Measurements from ENCODE around the gene ITGB5.

ITGB5 gene

GRCh38 chr3:124867511-124867910, 19.7 kb downstream of the ITGB5 start:
- TF ChIP-seq, protein P1, sequence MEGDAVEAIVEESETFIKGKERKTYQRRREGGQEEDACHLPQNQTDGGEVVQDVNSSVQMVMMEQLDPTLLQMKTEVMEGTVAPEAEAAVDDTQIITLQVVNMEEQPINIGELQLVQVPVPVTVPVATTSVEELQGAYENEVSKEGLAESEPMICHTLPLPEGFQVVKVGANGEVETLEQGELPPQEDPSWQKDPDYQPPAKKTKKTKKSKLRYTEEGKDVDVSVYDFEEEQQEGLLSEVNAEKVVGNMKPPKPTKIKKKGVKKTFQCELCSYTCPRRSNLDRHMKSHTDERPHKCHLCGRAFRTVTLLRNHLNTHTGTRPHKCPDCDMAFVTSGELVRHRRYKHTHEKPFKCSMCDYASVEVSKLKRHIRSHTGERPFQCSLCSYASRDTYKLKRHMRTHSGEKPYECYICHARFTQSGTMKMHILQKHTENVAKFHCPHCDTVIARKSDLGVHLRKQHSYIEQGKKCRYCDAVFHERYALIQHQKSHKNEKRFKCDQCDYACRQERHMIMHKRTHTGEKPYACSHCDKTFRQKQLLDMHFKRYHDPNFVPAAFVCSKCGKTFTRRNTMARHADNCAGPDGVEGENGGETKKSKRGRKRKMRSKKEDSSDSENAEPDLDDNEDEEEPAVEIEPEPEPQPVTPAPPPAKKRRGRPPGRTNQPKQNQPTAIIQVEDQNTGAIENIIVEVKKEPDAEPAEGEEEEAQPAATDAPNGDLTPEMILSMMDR (IDR thresholded peaks at IDR 0.05; ENCODE audit: poor library complexity, severe bottlenecking): no peak
- DNase-seq (ENCODE audit: low spot score) (no peak), ATAC-seq (ENCODE audit: low read depth) (no peak)
- Histone ChIP-seq H3K9me3 (ENCODE audit: severe bottlenecking) (no peaks in the 10 kb centered on the region), H3K27ac (ENCODE audit: poor library complexity, severe bottlenecking) (no peak overlapping the region), H3K4me1 (ENCODE audit: insufficient read depth, poor library complexity, severe bottlenecking) (no peaks in the 10 kb centered on the region), H3K27me3 (ENCODE audit: insufficient read depth, poor library complexity, severe bottlenecking) (no peaks in the 10 kb centered on the region), H3K4me3 (ENCODE audit: severe bottlenecking) (no peak overlapping the region), H3K36me3 (ENCODE audit: low read depth) (peaks cover 7% of the 10 kb centered on the region)

GRCh38 chr3:124862006-124862405, 25.2 kb downstream of the ITGB5 start:
- no peaks in the 10 kb centered on the region for H3K9me3 ChIP-seq (ENCODE audit: severe bottlenecking)
- ATAC-seq (ENCODE audit: low read depth): no peak
- TF ChIP-seq, protein P1 (IDR thresholded peaks at IDR 0.05; ENCODE audit: poor library complexity, severe bottlenecking): no peak
- H3K27ac ChIP-seq (ENCODE audit: poor library complexity, severe bottlenecking): peak overlapping the region; percentile 65
- H3K27me3 ChIP-seq (ENCODE audit: insufficient read depth, poor library complexity, severe bottlenecking): no peaks in the 10 kb centered on the region
- H3K4me1 ChIP-seq (ENCODE audit: insufficient read depth, poor library complexity, severe bottlenecking): peaks cover 24% of the 10 kb centered on the region
- H3K4me3 ChIP-seq (ENCODE audit: severe bottlenecking): no peak overlapping the region
- H3K36me3 ChIP-seq (ENCODE audit: low read depth): peaks cover 20% of the 10 kb centered on the region
- DNase-seq (ENCODE audit: low spot score): no peak

GRCh38 chr3:124861041-124861440, 26.1 kb downstream of the ITGB5 start:
- DNase-seq (ENCODE audit: low spot score) (no peak), ATAC-seq (ENCODE audit: low read depth) (no peak)
- no peaks in the 10 kb centered on the region for H3K9me3 ChIP-seq (ENCODE audit: severe bottlenecking)
- TF ChIP-seq, protein P1 (IDR thresholded peaks at IDR 0.05; ENCODE audit: poor library complexity, severe bottlenecking): no peak
- H3K4me3 ChIP-seq (ENCODE audit: severe bottlenecking): no peak overlapping the region
- H3K27ac ChIP-seq (ENCODE audit: poor library complexity, severe bottlenecking): peak overlapping the region; percentile 65
- H3K4me1 ChIP-seq (ENCODE audit: insufficient read depth, poor library complexity, severe bottlenecking): peaks cover 24% of the 10 kb centered on the region
- H3K27me3 ChIP-seq (ENCODE audit: insufficient read depth, poor library complexity, severe bottlenecking): no peaks in the 10 kb centered on the region
- peaks cover 23% of the 10 kb centered on the region for H3K36me3 ChIP-seq (ENCODE audit: low read depth)

DNA sequence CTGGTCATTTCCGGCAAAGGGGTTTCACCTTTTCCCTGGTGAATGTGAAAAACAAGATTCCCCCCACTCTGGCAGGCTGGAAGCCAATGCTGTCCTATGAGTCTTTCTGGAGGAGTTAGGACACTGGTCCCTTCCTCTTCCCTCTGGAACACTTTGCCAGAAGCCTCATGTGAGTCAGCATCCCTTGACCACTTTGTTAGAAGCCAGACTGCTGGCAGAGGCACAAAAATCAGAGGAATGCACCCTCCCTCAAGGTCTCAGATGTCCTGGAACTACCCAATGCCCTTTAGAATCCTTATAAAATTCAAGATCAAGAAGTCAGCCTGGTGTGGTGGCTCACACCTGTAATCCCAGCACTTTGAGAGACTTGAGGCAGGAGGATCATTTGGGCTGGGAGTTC, 26.6 kb downstream of the ITGB5 start:
- DNase-seq (ENCODE audit: low spot score) (peak; percentile 83), ATAC-seq (ENCODE audit: low read depth) (peak; percentile 99)
- H3K36me3 ChIP-seq (ENCODE audit: low read depth): peaks cover 25% of the 10 kb centered on the region
- H3K4me3 ChIP-seq (ENCODE audit: severe bottlenecking): no peak overlapping the region
- H3K4me1 ChIP-seq (ENCODE audit: insufficient read depth, poor library complexity, severe bottlenecking): peaks cover 24% of the 10 kb centered on the region
- H3K9me3 ChIP-seq (ENCODE audit: severe bottlenecking): no peaks in the 10 kb centered on the region
- H3K27ac ChIP-seq (ENCODE audit: poor library complexity, severe bottlenecking): peak overlapping the region; percentile 65
- no peaks in the 10 kb centered on the region for H3K27me3 ChIP-seq (ENCODE audit: insufficient read depth, poor library complexity, severe bottlenecking)
- TF ChIP-seq, protein P1 (IDR thresholded peaks at IDR 0.05; ENCODE audit: poor library complexity, severe bottlenecking): no peak

- DNase-seq (ENCODE audit: low spot score) (no peak), ATAC-seq (ENCODE audit: low read depth) (no peak)
- no peaks in the 10 kb centered on the region for H3K9me3 ChIP-seq (ENCODE audit: severe bottlenecking)
- H3K27me3 ChIP-seq (ENCODE audit: insufficient read depth, poor library complexity, severe bottlenecking): no peaks in the 10 kb centered on the region
- peaks cover 35% of the 10 kb centered on the region for H3K36me3 ChIP-seq (ENCODE audit: low read depth)
- peaks cover 24% of the 10 kb centered on the region for H3K4me1 ChIP-seq (ENCODE audit: insufficient read depth, poor library complexity, severe bottlenecking)
- peak overlapping the region; percentile 65 for H3K27ac ChIP-seq (ENCODE audit: poor library complexity, severe bottlenecking)
- no peak overlapping the region for H3K4me3 ChIP-seq (ENCODE audit: severe bottlenecking)
- TF ChIP-seq, protein P1 (IDR thresholded peaks at IDR 0.05; ENCODE audit: poor library complexity, severe bottlenecking): no peak
Observed at GRCh38 chr3:124859025-124859424, 28.1 kb downstream of the ITGB5 start.
